Activated naive CD4-positive, alpha-beta T cell treated with anti-CD3 and anti-CD28 coated beads, Interleukin-2, amount 50 U/mL, for 72 hours (primary cell): ENCODE results near the gene FARP1. TPM values are rescaled to one million over a fixed set of nuclear protein-coding genes. Genes with fewer than 3 reads are reported as not detected.
A peak's percentile ranks its signal among the peaks of the same experiment; 100 is the strongest.

Experiments used
- ATAC-seq, 2 donors: fragments of 150-1000 bp; cut with Tn5 transposase; 2 replicates each; pipeline ENCODE4 v1.10.0; 2021; ENCODE audit warnings: mild to moderate bottlenecking in 2 of 2, moderate library complexity in 2 of 2
- DNase-seq, 2 donors: peaks; one replicate each; pipeline ENCODE4 v3.0.0; 2021 to 2022; ENCODE audit warnings: low spot score in 2 of 2
- H3K27ac Mint-ChIP-seq, 2 donors: one replicate each; pipeline ENCODE4 v1.8.0; 2022; ENCODE audit warnings: mild to moderate bottlenecking in 2 of 2, mixed read lengths in 2 of 2
- H3K36me3 Mint-ChIP-seq, 2 donors: one replicate each; pipeline ENCODE4 v1.8.0; 2022; ENCODE audit warnings: mixed read lengths in 2 of 2
- H3K9me3 Mint-ChIP-seq, 2 donors: one replicate each; pipeline ENCODE4 v1.8.0; 2022; ENCODE audit warnings: mixed read lengths in 2 of 2
- total RNA-seq, 2 donors: library from RNA; stranded (reverse); gene quantifications; one replicate each; pipeline ENCODE4 v1.2.3, GENCODE V29; 2022

The FARP1 gene
- total RNA-seq, 2 donors from 2014 or later, result 0.58 to 0.61 TPM

GRCh38 chr13:98470920-98471319, 328.0 kb downstream of the FARP1 start:
- peaks cover 34% of the 10 kb centered on the region in 2 donors for H3K36me3 Mint-ChIP-seq
- no peak overlapping the region for H3K27ac Mint-ChIP-seq
- no peaks in the 10 kb centered on the region for H3K9me3 Mint-ChIP-seq
- ATAC-seq (no peak), DNase-seq (no peak)

GRCh38 chr13:98471934-98472333, 329.0 kb downstream of the FARP1 start:
- no peak for DNase-seq
- ATAC-seq, result no peak
- peak overlapping the region; percentile 38 to 40 for H3K27ac Mint-ChIP-seq
- H3K9me3 Mint-ChIP-seq, result no peaks in the 10 kb centered on the region
- H3K36me3 Mint-ChIP-seq, result peaks cover 34% of the 10 kb centered on the region in 2 donors

- no peak for DNase-seq
- Mint-ChIP-seq H3K36me3 (peaks cover 29 to 40% of the 10 kb centered on the region in 2 donors), H3K9me3 (no peaks in the 10 kb centered on the region), H3K27ac (peak overlapping the region; percentile 77 to 86)
- ATAC-seq, result no peak
Observed at GRCh38 chr13:98473135-98473787, 330.4 kb downstream of the FARP1 start.

DNA sequence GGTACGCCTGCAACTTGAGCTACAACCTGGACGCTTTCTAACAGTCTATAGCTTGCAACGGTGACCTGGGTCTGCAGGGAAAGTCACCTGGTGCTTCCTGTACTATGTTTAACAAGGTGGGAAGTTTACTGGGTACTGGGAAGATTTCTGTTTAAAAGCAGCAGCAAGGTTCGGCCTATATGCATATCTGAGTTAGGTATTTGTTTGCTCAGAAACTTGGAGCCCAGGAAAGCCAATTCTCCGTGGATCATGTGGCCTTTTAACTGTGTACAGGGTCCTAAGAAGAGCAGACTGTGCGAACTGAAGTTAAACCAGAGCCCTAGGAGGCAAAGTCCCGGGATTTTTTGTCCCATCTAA, 330.9 kb downstream of the FARP1 start:
- ATAC-seq (no peak), DNase-seq (no peak)
- H3K27ac Mint-ChIP-seq, result peak overlapping the region; percentile 25 to 77
- peaks cover 29 to 41% of the 10 kb centered on the region in 2 donors for H3K36me3 Mint-ChIP-seq
- H3K9me3 Mint-ChIP-seq, result no peaks in the 10 kb centered on the region

DNA sequence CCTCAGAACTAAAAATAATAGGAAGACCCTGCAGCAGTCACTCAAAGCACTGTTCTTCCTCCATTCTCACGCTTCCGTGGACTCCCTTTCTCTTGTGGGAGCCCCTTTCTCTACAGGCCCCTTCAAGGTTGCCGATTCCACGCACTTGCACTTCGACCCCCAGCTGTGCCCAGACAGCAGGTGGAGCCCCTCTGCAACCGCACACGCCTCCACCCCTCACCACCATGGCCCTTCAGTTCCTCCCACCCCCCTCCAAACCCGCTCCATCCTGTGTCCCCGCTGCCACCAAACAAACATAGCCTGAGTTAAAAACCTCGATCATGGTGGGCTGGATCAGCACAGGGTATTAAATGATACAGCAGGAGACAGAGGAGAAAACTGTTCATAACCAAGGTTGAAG, 331.4 kb downstream of the FARP1 start:
- DNase-seq (no peak), ATAC-seq (no peak)
- Mint-ChIP-seq H3K27ac (peak overlapping the region in 1 of 2 donors; percentile 25), H3K36me3 (peaks cover 29 to 41% of the 10 kb centered on the region in 2 donors), H3K9me3 (no peaks in the 10 kb centered on the region)

DNA sequence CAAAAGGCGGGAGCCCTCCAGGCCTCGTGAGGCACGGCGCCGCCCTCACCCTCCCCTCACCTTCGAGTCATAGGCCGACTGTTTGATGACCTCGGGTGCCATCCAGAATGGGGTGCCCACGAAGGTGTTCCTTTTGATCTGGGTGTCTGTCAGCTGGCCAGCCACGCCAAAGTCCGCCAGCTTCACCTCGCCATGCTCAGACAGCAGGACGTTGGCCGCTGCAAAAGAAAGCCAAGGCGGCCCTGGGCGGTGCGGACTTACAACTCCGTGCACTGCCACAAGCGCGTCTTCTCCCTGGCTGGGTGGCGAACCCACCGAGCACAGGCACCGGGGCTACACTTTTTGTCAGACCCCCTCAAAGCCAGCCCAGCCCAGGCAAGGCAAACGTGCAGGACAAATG, 331.9 kb downstream of the FARP1 start:
- peaks cover 29 to 41% of the 10 kb centered on the region in 2 donors for H3K36me3 Mint-ChIP-seq
- DNase-seq, result no peak
- H3K27ac Mint-ChIP-seq, result no peak overlapping the region
- H3K9me3 Mint-ChIP-seq, result no peaks in the 10 kb centered on the region
- ATAC-seq, result no peak

- no peak for DNase-seq
- no peak for ATAC-seq
- peak overlapping the region in 1 of 2 donors; percentile 91 for H3K27ac Mint-ChIP-seq
- no peaks in the 10 kb centered on the region for H3K9me3 Mint-ChIP-seq
- peaks cover 29 to 41% of the 10 kb centered on the region in 2 donors for H3K36me3 Mint-ChIP-seq
Observed at GRCh38 chr13:98475522-98475921, 332.6 kb downstream of the FARP1 start.

- ATAC-seq (peak; percentile 52 to 56), DNase-seq (peak; percentile 46 to 80)
- peak overlapping the region; percentile 85 to 96 for H3K27ac Mint-ChIP-seq
- H3K9me3 Mint-ChIP-seq, result no peaks in the 10 kb centered on the region
- H3K36me3 Mint-ChIP-seq, result peaks cover 29 to 44% of the 10 kb centered on the region in 2 donors
Observed at GRCh38 chr13:98476106-98476505, 333.2 kb downstream of the FARP1 start.

GRCh38 chr13:98476538-98476966, 333.7 kb downstream of the FARP1 start:
- H3K36me3 Mint-ChIP-seq, result peaks cover 25 to 45% of the 10 kb centered on the region in 2 donors
- peak; percentile 77 to 95 for DNase-seq
- peak; percentile 83 to 91 for ATAC-seq
- no peaks in the 10 kb centered on the region for H3K9me3 Mint-ChIP-seq
- peak overlapping the region; percentile 85 to 96 for H3K27ac Mint-ChIP-seq

- Mint-ChIP-seq H3K9me3 (no peaks in the 10 kb centered on the region), H3K36me3 (peaks cover 15 to 26% of the 10 kb centered on the region in 2 donors), H3K27ac (peak overlapping the region; percentile 39 to 67)
- DNase-seq (peak in 1 of 2 donors; percentile 85), ATAC-seq (peak in 1 of 2 donors; percentile 42)
Observed at GRCh38 chr13:98478189-98479129, 335.6 kb downstream of the FARP1 start.

DNA sequence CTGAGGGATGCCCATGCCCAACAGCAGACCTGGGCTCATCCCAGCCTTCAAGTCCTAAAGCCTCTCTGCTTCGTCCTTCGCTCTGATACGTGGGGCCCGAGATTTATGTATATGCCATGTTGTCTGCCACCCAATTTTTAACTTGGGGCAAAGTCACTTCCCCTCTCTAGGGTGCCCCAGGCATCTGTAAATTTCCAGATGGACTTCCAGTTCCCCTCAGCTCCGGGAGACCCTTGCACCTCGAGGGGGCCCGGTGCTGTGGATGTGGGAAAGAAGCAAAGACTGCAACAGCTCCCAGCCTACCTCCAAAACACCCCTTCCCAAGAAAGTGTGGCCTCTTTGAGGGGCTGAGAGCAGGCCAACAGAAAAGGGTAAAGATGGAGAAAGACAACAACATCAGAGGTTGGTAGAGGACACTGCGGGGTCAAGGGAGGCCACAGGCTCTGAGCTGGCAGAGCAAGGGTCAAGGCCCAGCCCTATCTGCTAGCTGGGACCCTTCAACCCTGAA, 336.7 kb downstream of the FARP1 start:
- Mint-ChIP-seq H3K9me3 (no peaks in the 10 kb centered on the region), H3K36me3 (peaks cover 4 to 15% of the 10 kb centered on the region in 2 donors), H3K27ac (no peak overlapping the region)
- ATAC-seq (no peak), DNase-seq (no peak)

DNA sequence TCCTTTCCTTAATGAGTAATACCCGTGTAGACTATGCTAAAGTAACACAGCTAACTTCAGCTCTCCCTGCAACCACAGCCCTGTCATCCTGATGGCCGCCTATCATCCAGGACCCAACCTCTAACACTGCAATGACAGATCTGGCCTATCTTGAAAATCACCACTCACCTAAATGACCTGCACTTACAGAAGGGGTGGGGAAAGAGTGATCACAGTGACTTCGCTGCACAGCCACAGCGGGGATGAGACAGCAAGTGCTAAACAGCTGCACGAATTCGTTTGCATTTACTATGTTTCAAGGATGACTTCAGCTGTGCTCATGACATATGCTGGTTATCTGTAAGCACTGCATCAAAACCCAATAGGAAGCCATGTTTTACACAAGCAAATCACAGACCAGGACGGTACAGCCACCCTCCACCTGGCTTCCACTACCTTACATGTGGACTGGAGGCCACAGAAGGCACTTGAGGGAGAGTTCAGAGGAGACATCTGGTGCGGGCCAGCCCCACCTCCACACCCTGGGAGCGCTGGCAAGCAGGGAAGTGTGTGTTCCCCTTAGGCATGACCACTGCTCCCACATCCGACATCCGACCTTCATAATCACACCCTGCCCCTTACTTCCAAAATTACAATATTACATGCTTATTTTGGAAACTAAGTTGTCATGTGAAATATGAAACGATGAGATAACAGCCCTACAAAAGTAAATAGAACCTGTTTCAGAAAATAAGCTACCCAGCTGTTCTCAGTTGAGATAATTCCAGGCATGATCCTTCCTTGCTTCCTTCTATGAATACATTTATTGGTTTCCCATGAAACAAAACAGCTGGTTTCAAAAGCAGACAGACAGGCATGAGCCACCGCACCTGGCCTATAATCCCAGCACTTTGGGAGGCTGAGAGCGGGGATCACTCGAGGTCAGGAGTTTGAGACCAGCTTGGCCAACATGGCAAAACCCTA, 338.3 kb downstream of the FARP1 start:
- ATAC-seq (peak; percentile 62 to 68), DNase-seq (peak; percentile 37 to 80)
- Mint-ChIP-seq H3K9me3 (no peaks in the 10 kb centered on the region), H3K27ac (peak overlapping the region; percentile 80 to 99), H3K36me3 (peaks cover 0 to 12% of the 10 kb centered on the region in 2 donors)

GRCh38 chr13:98482476-98483444, 339.9 kb downstream of the FARP1 start:
- Mint-ChIP-seq H3K9me3 (no peaks in the 10 kb centered on the region), H3K27ac (peak overlapping the region in 1 of 2 donors; percentile 77), H3K36me3 (peaks cover 0 to 12% of the 10 kb centered on the region in 2 donors)
- no peak for ATAC-seq
- peak in 1 of 2 donors; percentile 53 for DNase-seq

GRCh38 chr13:98483601-98484288, 340.9 kb downstream of the FARP1 start:
- no peaks in the 10 kb centered on the region for H3K9me3 Mint-ChIP-seq
- DNase-seq, result no peak
- ATAC-seq, result no peak
- H3K27ac Mint-ChIP-seq, result peak overlapping the region; percentile 65 to 80
- H3K36me3 Mint-ChIP-seq, result peaks cover 0 to 6% of the 10 kb centered on the region in 2 donors
